Activated T-cell treated with anti-CD3 and anti-CD28 coated beads for 48 hours (primary cell): ENCODE results near the gene NHLRC4.

Source experiments
- DNase-seq: peaks from one replicate; pipeline ENCODE4 v3.0.0-alpha.2; 2020; ENCODE audit warnings: low read depth

NHLRC4 gene

GRCh38 chr16:582614-583331 is 16.0 kb downstream of the NHLRC4 start:
- DNase-seq, result no peak

- no peak for DNase-seq
Observed at GRCh38 chr16:583470-583814, 16.6 kb downstream of the NHLRC4 start.

- no peak for DNase-seq
Observed at GRCh38 chr16:583815-584591, 17.2 kb downstream of the NHLRC4 start.

GRCh38 chr16:585351-585750 is 18.5 kb downstream of the NHLRC4 start:
- DNase-seq, result no peak

- DNase-seq, result no peak
Observed at GRCh38 chr16:586047-586644, 19.3 kb downstream of the NHLRC4 start.

- no peak for DNase-seq
Observed at GRCh38 chr16:586645-587590, 20.1 kb downstream of the NHLRC4 start.

GRCh38 chr16:588639-588888 is 21.8 kb downstream of the NHLRC4 start:
- DNase-seq, result peak; percentile 65

- peak; percentile 96 for DNase-seq
Observed at GRCh38 chr16:588889-589657, 22.3 kb downstream of the NHLRC4 start.

DNA sequence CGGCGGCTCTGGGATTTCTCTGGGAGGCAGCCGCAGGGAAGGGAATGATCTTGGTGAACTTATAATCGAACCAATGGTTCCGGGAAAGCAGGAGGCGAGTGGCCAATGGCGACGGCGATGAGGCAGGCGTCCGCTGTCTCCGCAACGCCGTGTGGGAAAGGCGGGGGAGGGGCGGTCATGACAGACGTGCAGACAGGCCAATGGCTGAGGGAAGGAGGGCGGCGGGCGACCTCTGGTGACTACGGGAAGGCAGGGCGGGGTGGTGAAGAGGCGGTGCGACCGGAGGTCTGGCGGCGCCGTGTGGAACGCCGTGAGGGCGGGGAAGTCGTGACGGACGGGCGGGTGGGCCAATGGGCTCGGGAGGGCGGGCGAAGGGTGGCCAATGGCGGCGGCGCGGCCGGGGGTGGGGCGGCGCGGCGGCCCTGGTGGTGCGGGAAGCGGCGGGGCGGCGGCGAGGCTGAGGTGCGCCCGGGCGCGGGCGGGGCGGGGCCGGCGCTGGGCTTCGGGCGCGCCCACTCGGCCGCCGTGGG is 22.9 kb downstream of the NHLRC4 start, which contains the start of gene RAB40C:
Gene RAB40C (plus strand): TSS at position 409 of the 530 bp plus-strand sequence. CDS start 226 bp downstream, outside the sequence.
- DNase-seq, result peak; percentile 98

- no peak for DNase-seq
Observed at GRCh38 chr16:590188-590814, 23.5 kb downstream of the NHLRC4 start.

- DNase-seq, result no peak
Observed at GRCh38 chr16:590815-591200, 24.0 kb downstream of the NHLRC4 start.

DNA sequence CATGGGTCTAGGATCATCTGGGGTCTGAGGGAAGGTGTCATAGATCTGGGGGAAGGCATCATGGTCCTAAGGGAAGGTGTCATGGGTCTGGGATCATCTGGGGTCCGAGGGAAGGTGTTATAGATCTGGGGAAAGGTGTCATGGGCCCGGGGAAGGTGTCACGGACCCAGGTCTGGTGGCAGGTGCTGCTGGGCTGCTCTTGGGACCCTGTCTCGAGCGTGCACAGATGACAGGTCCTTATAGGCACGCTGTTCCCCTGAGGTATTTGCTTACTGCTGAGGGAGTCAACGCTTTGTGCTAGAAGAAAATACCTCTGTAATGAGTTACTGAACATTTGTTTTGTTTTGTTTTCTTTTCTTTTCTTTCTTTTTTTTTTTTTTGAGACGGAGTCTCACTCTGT is 24.4 kb downstream of the NHLRC4 start:
- DNase-seq, result no peak

DNA sequence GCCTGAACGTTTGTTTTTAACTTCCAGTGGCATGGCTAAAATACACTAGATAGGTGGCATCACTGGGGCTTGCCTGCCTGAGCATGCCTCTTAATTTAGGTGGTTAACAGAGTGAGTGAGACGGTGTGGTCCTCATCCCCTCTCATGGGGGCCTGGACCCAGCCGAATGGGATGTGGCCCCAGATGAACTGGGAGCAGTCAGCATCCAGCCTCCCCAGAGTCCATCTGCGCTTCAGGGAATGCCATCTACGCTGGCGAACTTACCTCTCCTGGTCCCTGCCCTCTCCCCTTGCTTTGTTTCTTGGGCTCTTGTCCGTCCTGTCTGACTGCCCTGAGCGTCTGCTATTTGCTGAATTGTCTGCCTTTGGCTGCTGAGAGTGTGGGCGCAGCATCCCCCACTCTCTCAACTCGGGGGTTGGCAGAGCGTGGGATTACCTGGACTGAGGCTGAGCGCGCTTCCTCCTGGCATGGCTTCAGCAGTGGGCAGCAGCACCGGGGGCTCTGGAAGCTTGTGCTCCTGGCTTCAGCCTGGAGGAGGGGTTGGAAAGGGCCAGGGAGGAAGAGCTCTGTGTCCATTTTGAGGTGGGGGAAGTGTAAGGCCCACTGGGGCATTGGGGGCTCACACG is 25.2 kb downstream of the NHLRC4 start:
- DNase-seq, result no peak

GRCh38 chr16:592518-593306 is 25.9 kb downstream of the NHLRC4 start:
- no peak for DNase-seq

- DNase-seq, result no peak
Observed at GRCh38 chr16:593406-593805, 26.6 kb downstream of the NHLRC4 start.

DNA sequence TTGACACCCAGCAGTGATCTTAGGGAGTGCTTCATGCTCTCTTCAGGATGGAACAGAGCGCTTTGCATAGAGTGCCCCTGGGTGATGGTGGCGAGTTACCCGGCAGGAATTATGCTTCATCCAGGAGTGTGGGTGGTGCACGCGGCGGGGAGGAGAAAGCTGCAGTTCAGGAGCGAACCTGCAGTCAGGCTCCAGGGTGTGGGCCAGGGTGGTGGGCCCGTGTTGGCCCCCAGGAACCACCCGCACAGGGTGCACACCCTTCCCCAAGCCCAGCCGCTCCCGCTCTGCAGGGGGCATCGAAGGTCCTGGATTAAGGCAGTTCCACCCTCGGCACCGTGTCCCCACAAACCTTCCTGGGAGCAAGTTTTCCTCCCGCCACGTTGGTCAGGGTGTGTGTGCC is 27.0 kb downstream of the NHLRC4 start:
- no peak for DNase-seq

GRCh38 chr16:595094-595528 is 28.3 kb downstream of the NHLRC4 start:
- no peak for DNase-seq

DNA sequence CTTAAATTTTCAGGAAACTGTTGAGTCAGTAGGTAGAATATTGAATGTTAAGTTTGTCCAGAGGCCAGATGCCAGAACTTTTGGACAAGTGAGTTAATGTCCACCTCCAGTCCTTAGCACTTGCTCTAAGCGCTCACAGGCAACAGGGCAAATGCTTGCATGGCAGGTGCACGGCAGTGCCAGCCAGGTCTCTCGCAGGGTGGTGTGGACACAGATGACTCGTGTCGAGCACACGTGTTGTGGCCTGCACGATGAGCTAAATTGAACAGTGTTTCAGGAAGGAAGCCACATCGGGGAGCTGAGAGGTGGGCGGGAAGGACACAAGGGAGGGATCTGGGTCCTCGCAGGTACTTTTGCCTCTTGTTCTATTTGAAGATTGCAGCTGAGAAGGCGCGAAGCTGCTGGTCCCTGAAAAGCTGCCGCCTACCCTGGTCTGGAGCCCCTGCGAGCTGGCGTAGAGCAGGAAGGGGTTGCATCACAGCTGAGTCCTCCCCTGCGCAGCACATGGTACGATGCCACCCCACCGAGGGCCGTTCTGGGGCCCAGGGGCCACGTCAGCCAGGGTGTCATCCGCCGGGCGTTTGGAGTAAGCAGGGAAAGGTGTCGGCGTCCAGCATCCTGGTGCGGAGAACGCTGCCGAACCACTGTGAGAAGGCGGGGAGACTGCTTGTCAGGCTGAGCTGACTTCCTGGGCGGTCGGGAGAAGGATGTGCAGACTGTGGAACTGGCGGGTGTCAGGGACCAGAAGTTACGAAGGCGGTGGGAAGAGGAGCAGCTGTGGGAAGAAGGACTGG is 29.3 kb downstream of the NHLRC4 start:
- no peak for DNase-seq

DNA sequence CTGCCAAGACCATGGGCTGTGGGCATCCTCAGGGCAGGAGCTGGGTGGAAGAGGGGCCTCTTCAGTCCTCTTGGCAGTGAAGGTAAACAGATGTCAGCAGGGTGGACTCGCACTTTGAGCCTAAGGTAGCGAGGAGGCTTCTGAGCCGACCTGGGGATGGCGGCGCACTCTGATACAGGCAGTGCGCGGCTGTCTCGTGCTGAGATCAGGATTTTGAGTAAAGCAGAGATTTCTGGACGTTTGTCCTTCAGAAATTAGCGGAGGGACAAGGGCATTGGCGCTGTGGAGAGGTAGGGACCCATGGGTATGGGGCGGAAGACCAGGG is 29.9 kb downstream of the NHLRC4 start:
- no peak for DNase-seq
